Effector memory CD8-positive, alpha-beta T cell (primary cell): ENCODE data around the gene SLC28A3.

Experiments
- ATAC-seq: fragments of 150-1000 bp; cut with Tn5 transposase; replicated peaks from 2 replicates; pipeline ENCODE4 v1.10.0; 2021; ENCODE audit warnings: mild to moderate bottlenecking, moderate library complexity
- DNase-seq, 3 experiments: peaks; one replicate each; pipeline ENCODE4 v3.0.0; 2021
- H3K27ac Mint-ChIP-seq, 2 donors: one replicate each; pipeline ENCODE4 v1.8.0; 2022; ENCODE audit warnings: mild to moderate bottlenecking in 2 of 2, mixed read lengths in 2 of 2, moderate library complexity in 2 of 2
- H3K27me3 Mint-ChIP-seq, 2 donors: one replicate each; pipeline ENCODE4 v1.8.0; 2022; ENCODE audit warnings: mixed read lengths in 2 of 2
- H3K36me3 Mint-ChIP-seq: one replicate; pipeline ENCODE4 v1.8.0; 2022; ENCODE audit warnings: mild to moderate bottlenecking, moderate library complexity, mixed read lengths; ENCODE audit not compliant: insufficient read depth
- H3K4me1 Mint-ChIP-seq, 2 donors: one replicate each; pipeline ENCODE4 v1.8.0; 2022; ENCODE audit warnings: low read depth in 2 of 2, mixed read lengths in 2 of 2
- H3K4me3 Mint-ChIP-seq, 2 donors: one replicate each; pipeline ENCODE4 v1.8.0; 2022; ENCODE audit warnings: mild to moderate bottlenecking in 2 of 2, mixed read lengths in 2 of 2, moderate library complexity in 2 of 2
- H3K9me3 Mint-ChIP-seq, 2 donors: one replicate each; pipeline ENCODE4 v1.8.0; 2022; ENCODE audit warnings: mixed read lengths in 2 of 2

Gene SLC28A3

GRCh38 chr9:84235511-84235910, 105.0 kb downstream of the SLC28A3 start:
- DNase-seq (no peak), ATAC-seq (no peak)
- Mint-ChIP-seq H3K27me3 (peaks cover 15 to 48% of the 10 kb centered on the region in 2 donors), H3K27ac (no peak overlapping the region), H3K36me3 (no peaks in the 10 kb centered on the region), H3K9me3 (no peaks in the 10 kb centered on the region), H3K4me3 (no peak overlapping the region), H3K4me1 (no peaks in the 10 kb centered on the region)

GRCh38 chr9:84230355-84231145, 110.0 kb downstream of the SLC28A3 start:
- Mint-ChIP-seq H3K9me3 (no peaks in the 10 kb centered on the region), H3K4me3 (no peak overlapping the region), H3K27me3 (peaks cover 5 to 21% of the 10 kb centered on the region in 2 donors), H3K27ac (no peak overlapping the region), H3K36me3 (no peaks in the 10 kb centered on the region), H3K4me1 (no peaks in the 10 kb centered on the region)
- DNase-seq (no peak), ATAC-seq (no peak)

DNA sequence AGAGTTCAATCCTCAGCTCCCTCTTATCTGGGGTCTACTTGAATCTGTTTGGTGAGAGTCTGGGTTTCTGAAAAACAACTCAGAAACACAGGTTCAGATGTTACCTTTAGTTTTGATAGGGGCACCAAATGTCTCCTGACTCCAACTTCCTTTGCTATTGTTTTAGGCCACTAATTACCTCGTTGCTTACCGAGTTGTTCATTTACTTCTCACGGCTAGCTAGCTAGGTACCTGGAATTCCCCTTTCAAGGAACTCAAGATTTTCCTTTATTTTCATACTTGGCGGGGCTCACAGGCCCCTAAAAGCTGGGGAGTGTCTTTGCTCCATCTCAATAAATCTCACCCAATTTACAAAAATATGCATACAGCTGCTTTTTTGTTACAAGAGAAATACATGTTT, 111.4 kb downstream of the SLC28A3 start:
- ATAC-seq (no peak), DNase-seq (no peak)
- Mint-ChIP-seq H3K27me3 (peaks cover 17 to 27% of the 10 kb centered on the region in 2 donors), H3K4me3 (no peak overlapping the region), H3K27ac (peak overlapping the region in 1 of 2 donors; percentile 13), H3K4me1 (no peaks in the 10 kb centered on the region), H3K9me3 (no peaks in the 10 kb centered on the region), H3K36me3 (no peaks in the 10 kb centered on the region)

DNA sequence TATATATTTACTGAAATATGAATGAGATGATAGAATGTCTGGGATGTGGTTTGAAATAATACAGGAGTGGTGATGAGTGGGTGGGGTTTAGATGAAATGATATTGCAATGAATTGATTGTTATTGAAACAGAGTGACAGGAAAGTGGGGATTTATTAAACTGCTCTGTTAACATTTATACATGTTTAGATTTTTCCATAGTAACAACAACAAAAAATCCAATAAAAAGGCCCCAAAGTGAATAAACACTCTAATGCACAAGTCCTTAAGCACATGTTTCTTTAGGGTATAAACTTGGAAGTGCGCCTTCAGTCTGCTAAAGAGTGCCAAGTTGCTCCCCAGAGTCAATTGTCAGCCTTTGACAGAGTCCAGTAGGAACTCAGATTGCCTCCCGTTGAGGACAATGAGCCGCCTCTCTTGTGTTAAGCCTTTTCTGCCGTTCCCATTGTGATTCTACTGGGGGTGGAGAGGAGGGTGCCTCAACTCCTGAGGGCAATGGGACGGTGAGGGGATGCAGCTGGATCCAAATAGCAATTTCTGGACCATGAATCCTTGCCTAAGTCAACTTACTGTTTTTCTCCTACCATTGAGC, 112.3 kb downstream of the SLC28A3 start:
- ATAC-seq (no peak), DNase-seq (no peak)
- Mint-ChIP-seq H3K4me1 (no peaks in the 10 kb centered on the region), H3K27ac (no peak overlapping the region), H3K9me3 (no peaks in the 10 kb centered on the region), H3K27me3 (peaks cover 21 to 37% of the 10 kb centered on the region in 2 donors), H3K36me3 (no peaks in the 10 kb centered on the region), H3K4me3 (no peak overlapping the region)

GRCh38 chr9:84226126-84226525, 114.4 kb downstream of the SLC28A3 start:
- Mint-ChIP-seq H3K36me3 (no peaks in the 10 kb centered on the region), H3K4me1 (no peaks in the 10 kb centered on the region), H3K27ac (no peak overlapping the region), H3K4me3 (no peak overlapping the region), H3K27me3 (peaks cover 23 to 30% of the 10 kb centered on the region in 2 donors), H3K9me3 (peaks cover 0 to 7% of the 10 kb centered on the region in 2 donors)
- DNase-seq (no peak), ATAC-seq (no peak)
